DMS53 (cell line): ENCODE results near the gene AKT1.
"Not testable (repeated sequence)": the region's sequence is repeated elsewhere in the genome, so short reads cannot be mapped to it uniquely, and the experiment has no call there.

Experiments used
- DNase-seq: peaks from one replicate; lab custom pipeline; 2025; lab: John Stamatoyannopoulos, UW

AKT1 gene

GRCh38 chr14:104818714-104819161 is 23.2 kb upstream of the AKT1 start:
- DNase-seq, result no peak

GRCh38 chr14:104817930-104818713 is 22.6 kb upstream of the AKT1 start:
- DNase-seq, result no peak

DNA sequence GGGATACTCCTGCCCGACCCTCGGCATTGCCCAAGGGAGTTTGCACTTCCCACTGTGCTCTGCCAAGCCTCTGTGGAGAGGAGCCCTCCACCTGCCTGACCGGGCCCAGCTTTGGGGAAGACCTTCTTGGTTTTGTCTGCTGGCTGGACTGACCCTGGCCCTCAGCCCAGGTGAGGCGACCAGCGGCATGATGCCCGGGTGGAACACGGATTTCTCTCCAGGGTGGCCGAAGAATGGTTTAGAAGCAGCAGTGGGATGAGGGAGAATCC is 21.0 kb upstream of the AKT1 start:
- no peak for DNase-seq

DNA sequence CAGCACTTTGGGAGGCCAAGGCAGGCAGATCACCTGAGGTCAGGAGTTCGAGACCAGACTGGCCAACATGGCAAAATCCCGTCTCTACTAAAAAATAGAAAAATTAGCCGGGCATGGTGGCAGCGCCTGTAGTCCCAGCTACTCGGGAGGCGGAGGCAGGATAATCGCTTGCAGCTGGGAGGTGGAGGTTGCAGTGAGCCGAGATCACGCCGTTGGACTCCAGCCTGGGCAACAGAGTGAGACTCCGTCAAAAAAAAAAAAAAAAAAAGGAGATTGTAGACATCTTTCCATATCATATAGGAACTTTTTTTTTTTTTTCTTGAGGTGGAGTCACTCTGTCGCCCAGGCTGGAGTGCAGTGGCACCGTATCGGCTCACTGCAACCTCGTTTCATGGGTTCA is 19.2 kb upstream of the AKT1 start:
- DNase-seq, result not testable (repeated sequence)

DNA sequence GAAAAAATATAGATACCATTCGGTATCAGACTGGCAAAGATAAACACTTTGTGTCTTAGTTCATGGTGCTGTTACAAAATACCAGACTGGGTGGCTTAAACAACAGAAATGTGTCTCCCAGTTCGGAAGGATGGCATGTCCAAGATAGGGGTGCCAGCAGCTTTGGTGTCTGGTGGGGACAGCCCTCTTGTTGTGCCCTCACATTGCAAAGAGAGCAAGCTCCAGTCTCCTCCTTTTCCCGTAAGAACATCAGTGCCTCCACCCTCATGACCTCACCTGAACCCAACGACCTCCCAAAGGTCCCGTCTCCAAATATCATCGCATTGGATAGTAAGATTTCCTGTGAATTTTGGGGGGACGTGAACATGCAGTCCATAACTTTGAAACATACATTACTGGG is 17.7 kb upstream of the AKT1 start:
- DNase-seq, result no peak

DNA sequence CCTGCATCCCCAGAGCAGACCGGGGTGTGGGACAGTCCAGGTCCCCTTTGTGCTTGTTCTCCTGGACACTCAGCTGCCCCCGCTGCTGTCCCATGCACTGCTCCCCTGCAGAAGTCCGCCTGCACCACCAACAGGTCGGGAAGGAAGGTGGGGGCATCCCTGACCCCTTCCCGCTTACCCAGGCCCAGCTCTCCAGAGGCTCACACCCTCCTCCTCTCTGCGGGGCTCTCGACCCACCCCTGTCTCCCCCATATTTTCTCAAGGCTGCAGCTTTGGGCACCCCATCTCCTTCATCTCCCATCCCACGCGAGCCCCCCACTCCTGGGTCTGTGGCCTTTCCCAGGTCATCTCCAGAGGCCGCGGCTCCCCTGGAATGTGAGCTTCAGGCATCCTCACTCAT is 14.8 kb upstream of the AKT1 start:
- DNase-seq, result no peak

- no peak for DNase-seq
These were observed 12.9 kb upstream of the AKT1 start for GRCh38 chr14:104808456-104808855.

DNA sequence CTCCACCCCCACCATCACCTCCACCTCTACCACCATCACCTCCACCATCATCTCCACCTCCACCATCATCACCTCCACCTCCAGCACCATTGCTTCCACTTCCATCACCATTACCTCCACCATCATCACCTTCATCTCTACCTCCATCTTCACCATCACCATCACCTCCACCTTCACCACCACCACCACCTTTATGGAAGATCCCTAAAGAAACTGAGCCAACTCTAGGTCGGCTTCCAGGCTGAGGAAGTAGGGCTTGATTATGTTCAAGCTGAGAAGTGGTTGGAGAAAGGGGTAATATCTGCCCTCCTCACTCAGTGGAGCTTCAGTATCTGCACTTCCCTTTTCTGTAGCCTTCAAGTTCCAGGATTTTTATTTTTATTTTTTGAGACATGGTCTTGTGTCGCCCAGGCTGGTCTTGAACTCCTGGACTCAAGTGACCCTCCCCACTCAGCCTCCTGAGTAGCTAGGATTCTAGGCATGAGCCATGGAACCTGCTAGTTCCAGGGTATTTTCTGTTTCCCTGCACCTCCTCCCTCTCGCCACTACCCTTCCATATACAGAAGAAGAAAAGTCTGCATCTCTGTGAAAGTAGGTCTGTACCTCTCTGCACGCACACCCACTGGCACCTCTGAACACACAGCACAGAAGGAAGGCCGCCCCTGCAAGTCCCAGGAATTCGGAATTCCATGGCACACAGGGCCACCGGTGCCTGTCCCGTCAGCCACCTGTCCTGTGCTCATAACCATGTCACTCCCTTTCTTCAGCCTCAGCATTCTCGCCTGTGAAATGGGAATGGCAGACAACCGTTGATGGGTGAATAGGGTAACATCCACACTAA is 11.3 kb upstream of the AKT1 start:
- no peak for DNase-seq

- DNase-seq, result peak; percentile 23
These were observed 10.5 kb upstream of the AKT1 start for GRCh38 chr14:104805941-104806624.

GRCh38 chr14:104805326-104805678 is 9.8 kb upstream of the AKT1 start:
- DNase-seq, result peak; percentile 37

DNA sequence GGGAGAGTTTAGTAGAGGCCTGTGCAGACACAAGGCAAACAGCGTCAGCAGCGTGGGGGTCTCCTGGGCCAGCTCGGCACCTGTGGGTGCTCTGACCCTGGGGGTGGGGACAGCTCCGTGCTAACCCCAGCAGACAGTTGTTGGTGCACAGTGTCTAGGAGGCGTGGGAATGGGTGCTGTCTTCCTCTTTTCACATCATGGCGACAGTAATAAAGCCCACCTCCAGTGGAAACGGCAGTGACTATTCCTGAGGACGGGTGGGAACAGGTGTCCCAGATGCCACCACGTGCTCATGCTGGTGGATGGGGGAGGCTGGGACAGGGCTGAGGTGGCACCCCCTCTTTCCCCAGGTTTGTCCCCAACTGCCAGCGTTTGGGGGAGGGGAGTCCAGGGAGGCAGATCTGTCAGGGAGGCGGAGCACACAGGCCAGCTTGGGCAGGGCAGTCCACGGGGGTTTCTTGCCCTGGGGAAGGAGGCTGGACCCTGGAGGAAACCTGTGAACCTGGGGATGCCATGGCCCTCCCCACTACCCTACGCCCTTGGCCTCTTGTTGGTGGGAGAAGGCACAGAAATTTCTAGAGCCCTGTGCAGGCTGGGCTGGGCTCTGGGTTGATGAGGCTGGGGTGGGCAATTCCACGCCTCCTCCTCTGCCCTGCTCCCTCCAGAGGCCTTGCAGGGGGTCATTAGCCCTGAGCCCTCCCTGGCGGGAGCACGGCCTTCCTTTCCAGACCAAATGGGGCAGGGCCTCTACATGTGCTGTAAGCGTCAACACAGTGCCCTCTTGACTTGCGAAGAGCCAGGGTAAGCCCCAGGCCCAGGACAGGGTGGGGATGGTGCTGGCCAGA is 9.2 kb upstream of the AKT1 start:
- DNase-seq, result no peak

DNA sequence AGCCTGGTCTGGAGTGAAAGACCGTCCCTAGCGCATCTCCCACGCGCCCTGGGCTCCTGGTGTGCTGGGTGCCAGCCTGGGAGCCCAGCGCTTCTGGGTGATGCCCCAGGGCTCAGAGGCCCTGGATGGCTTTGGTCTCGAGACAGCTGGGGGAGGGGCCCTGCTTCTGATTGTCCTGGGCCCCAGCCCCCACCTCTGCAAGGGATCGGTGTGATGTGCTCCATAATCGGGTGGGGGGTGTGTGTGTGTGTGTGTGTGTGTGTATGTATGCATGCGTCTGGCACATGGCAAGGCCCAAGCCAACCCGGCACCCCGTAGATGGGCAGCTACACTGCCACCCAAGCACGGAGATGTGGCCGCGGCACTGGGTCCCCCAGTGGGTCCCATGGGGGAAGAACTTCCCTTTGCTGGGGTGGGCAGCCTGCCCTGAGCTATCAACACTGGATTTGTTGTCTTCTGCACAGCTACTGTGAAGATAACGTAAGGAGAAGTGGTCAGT is 8.4 kb upstream of the AKT1 start:
- DNase-seq, result peak; percentile 20

GRCh38 chr14:104803280-104803911 is 7.8 kb upstream of the AKT1 start:
- no peak for DNase-seq

- no peak for DNase-seq
These were observed 7.0 kb upstream of the AKT1 start for GRCh38 chr14:104802394-104803184.

- no peak for DNase-seq
These were observed 6.2 kb upstream of the AKT1 start for GRCh38 chr14:104801520-104802393.

- DNase-seq, result peak; percentile 94
These were observed 5.4 kb upstream of the AKT1 start, which contains the start of gene ZBTB42 for GRCh38 chr14:104800771-104801519. ZBTB42 (plus strand) TSS chr14:104801101; CDS start chr14:104801198, 97 bp downstream.

DNA sequence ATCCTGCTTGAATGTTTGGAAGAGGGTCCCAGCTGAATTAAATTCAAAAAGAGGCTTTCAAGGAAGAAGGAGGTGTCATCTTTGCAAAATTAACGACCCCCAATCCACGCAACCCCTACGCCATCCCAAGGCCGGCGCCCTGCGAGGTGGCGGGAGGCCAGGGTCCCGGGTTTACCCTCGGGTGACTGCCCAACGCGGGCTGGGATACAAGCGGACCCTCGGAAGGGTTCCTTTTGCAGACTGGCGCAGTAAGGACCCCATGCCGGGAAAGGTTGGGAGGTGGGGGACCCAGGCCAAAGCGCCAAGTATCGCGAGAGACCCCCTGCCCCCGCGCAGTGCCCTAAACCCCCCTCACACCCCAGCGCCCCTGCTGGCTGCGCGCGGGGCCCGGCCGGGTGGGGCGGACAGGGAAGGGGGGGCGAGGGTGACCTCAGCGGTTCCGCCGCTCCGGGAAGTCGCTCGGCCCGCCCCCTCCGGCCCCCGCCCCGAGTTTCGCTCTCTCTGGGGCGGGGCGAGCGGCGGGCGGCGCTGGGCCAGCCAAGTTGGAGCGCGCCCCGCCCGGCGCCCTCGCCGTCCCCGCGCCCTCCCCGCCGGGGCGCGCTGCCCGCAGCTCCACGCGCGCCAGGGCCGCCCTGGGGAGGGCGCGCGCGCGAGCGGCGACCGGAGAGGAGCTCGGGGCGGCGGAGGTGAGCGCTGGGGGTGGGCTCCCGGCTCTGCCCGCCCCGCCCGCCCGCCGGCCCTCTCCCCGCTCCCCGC is 4.6 kb upstream of the AKT1 start:
- peak; percentile 85 for DNase-seq
